ENCODE data around the gene NPEPL1. TPM values are rescaled to one million over a fixed set of nuclear protein-coding genes. Genes with fewer than 3 reads are reported as not detected.
A peak's percentile ranks its signal among the peaks of the same experiment; 100 is the strongest.

Gene NPEPL1
- total and polyA plus RNA-seq, 2 experiments from 2014 or later, result 37.5 to 49.8 TPM

DNA sequence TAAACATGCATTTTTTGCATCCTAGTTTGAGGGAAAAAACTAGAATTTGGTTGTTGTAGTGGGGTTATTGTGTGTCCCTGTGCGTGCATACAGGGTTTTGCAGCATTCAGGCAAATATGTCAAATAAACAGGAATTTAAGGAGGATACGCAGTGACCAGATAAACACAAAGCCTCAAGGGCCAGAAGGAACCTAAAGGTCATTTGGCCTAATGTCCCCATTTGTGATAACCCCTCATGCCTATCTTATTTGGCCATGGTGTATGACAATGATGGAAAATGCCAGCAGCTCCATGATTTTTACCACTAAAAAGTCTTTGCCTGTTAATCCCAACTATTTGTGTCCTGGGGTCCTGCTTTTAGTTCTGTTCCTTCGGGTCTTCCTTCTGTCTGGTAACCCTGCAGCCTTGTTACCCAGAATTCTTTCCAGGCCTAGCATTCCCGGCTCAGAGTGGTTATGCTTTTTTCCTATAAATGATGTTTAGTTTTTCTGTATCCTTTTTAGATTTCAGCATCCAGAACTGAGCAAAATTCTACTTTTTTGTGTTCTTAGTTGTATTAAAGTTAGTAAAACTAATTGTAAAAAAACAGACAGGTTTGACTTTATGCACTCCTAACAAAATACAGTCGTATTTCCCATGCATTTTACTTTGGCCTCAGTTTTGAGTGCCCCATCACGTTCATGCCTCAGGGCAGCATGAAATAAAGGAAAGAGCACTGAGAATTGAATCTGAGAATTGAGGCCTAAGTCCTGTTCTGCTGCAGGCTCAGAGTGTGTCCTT is 37.1 kb upstream of the NPEPL1 start:
- Histone ChIP-seq H3K9ac (peak overlapping the region; percentile 51; the same call in 1 of the 2 replicates), H3K27me3 (replicated peaks; ENCODE audit: insufficient read depth) (no peaks in the 10 kb centered on the region), H3K4me1 (ENCODE audit: insufficient read depth) (peaks cover 59% of the 10 kb centered on the region), H3F3A (ENCODE audit: insufficient read depth) (no peaks in the 10 kb centered on the region), H2AFZ (0 out of 2 replicates have a peak overlapping the region, but pooled peaks have one; percentile 6), H3K36me3 (ENCODE audit: low read depth) (no peaks in the 10 kb centered on the region), H3K9me3 (ENCODE audit: low read depth) (no peaks in the 10 kb centered on the region), H3K27ac (no peak overlapping the region), H4K20me1 (ENCODE audit: insufficient read depth) (no peaks in the 10 kb centered on the region), H3K4me2 (ENCODE audit: unreplicated experiment) (peak overlapping the region; percentile 97), H3K79me2 (ENCODE audit: insufficient read depth) (peaks cover 94% of the 10 kb centered on the region), H3K9me2 (ENCODE audit: insufficient read depth) (no peaks in the 10 kb centered on the region), H3K4me3 (peak overlapping the region; percentile 14)
- TF ChIP-seq EZH2phosphoT487 (IDR thresholded peaks at IDR 0.05; ENCODE audit: insufficient read depth, low read depth), result no peak
- 49 to 57% methylated on average over 6 of the region's 6 CpGs for WGBS, 2 experiments (ENCODE audit: low coverage in 1 of 2, low lambda C conversion rate in 2 of 2, missing lambda C conversion rate in 2 of 2)
- no peak for DNase-seq
- in situ Hi-C loops (cut with MboI), result loop anchor here (10.0 kb wide), 1 partner anchor 411 kb away; no protein-coding TSS in a partner anchor

DNA sequence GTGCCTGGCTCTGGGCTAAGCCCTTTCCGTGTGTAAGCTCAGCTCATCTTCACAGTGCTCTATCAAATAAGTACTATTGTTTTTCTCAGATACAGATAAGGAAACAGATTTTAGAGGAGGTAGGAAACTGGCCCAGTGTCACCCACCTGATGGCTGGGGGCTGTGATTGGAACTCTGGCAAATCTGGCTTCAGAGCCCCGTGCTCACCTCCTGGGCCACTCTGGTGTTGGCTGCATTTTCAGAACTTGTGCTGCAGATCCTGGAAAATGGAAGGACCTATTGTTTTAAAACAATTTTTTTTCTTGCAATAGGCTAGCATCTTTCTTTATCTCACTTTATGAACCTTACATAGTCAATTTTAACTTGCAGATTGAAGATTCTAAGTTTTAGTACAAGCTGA is 35.8 kb upstream of the NPEPL1 start:
- H3K4me2 ChIP-seq (ENCODE audit: unreplicated experiment), result peak overlapping the region; percentile 97
- no peaks in the 10 kb centered on the region for H3F3A ChIP-seq (ENCODE audit: insufficient read depth)
- H3K9ac ChIP-seq, result 0 out of 2 replicates have a peak overlapping the region, but pooled peaks have one; percentile 51
- no peak for DNase-seq
- TF ChIP-seq EZH2phosphoT487 (IDR thresholded peaks at IDR 0.05; ENCODE audit: insufficient read depth, low read depth) (no peak), EZH2 (IDR thresholded peaks at IDR 0.05; ENCODE audit: insufficient read depth, poor library complexity, severe bottlenecking) (no peak)
- no peaks in the 10 kb centered on the region for H4K20me1 ChIP-seq (ENCODE audit: insufficient read depth)
- H3K36me3 ChIP-seq (ENCODE audit: low read depth), result 0 out of 2 replicates have a peak, but pooled peaks cover under 1% of the 10 kb centered on the region
- H3K79me2 ChIP-seq (ENCODE audit: insufficient read depth), result peaks cover 100% of the 10 kb centered on the region
- 35 to 39% methylated on average over 2 of the region's 2 CpGs for WGBS, 2 experiments (ENCODE audit: low coverage in 1 of 2, low lambda C conversion rate in 2 of 2, missing lambda C conversion rate in 2 of 2)
- no peak overlapping the region for H2AFZ ChIP-seq
- H3K9me3 ChIP-seq (ENCODE audit: low read depth), result no peaks in the 10 kb centered on the region
- no peaks in the 10 kb centered on the region for H3K27me3 ChIP-seq (replicated peaks; ENCODE audit: insufficient read depth)
- H3K9me2 ChIP-seq (ENCODE audit: insufficient read depth), result no peaks in the 10 kb centered on the region
- no peak overlapping the region for H3K27ac ChIP-seq
- H3K4me1 ChIP-seq (ENCODE audit: insufficient read depth), result peaks cover 59% of the 10 kb centered on the region
- peak overlapping the region; percentile 55 for H3K4me3 ChIP-seq
- in situ Hi-C loops (cut with MboI), result loop anchor here (10.0 kb wide), 1 partner anchor 412 kb away; no protein-coding TSS in a partner anchor

DNA sequence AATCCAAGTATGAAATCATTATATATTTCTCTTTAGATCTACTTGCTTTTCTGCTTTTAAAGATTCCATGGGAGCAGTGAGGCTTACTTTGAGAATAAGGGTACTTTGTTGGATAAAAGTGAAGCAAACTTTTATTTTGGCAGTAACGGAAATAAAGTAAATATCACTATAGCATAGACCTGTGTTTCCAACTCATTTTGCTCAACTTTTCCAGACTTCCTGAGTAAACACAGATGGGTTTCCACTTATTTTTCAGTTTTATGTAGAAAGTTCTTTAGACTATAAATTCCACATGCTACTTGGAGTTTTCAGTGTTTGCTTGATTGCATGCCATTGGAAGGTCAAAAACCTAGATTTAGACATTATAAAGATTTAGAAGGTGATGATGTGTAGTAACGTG is 35.3 kb upstream of the NPEPL1 start:
- Histone ChIP-seq H2AFZ (no peak overlapping the region), H3F3A (ENCODE audit: insufficient read depth) (no peaks in the 10 kb centered on the region), H3K4me3 (peak overlapping the region; percentile 55; the same call in 1 of the 2 replicates), H3K4me2 (ENCODE audit: unreplicated experiment) (peak overlapping the region; percentile 97), H3K36me3 (ENCODE audit: low read depth) (0 out of 2 replicates have a peak, but pooled peaks cover 3% of the 10 kb centered on the region), H3K27ac (no peak overlapping the region), H3K4me1 (ENCODE audit: insufficient read depth) (peaks cover 59% of the 10 kb centered on the region), H3K9ac (peak overlapping the region; percentile 51; the same call in 1 of the 2 replicates), H3K9me2 (ENCODE audit: insufficient read depth) (no peaks in the 10 kb centered on the region), H4K20me1 (ENCODE audit: insufficient read depth) (no peaks in the 10 kb centered on the region), H3K27me3 (replicated peaks; ENCODE audit: insufficient read depth) (no peaks in the 10 kb centered on the region), H3K79me2 (ENCODE audit: insufficient read depth) (peaks cover 100% of the 10 kb centered on the region), H3K9me3 (ENCODE audit: low read depth) (no peaks in the 10 kb centered on the region)
- DNase-seq, result no peak
- in situ Hi-C loops (cut with MboI), result loop anchor here (10.0 kb wide), 1 partner anchor 412 kb away; no protein-coding TSS in a partner anchor
- TF ChIP-seq EZH2phosphoT487 (IDR thresholded peaks at IDR 0.05; ENCODE audit: insufficient read depth, low read depth) (no peak), EZH2 (IDR thresholded peaks at IDR 0.05; ENCODE audit: insufficient read depth, poor library complexity, severe bottlenecking) (no peak)
- WGBS, 2 experiments (ENCODE audit: low coverage in 1 of 2, low lambda C conversion rate in 2 of 2, missing lambda C conversion rate in 2 of 2), result 70 to 74% methylated on average over 2 of the region's 2 CpGs

DNA sequence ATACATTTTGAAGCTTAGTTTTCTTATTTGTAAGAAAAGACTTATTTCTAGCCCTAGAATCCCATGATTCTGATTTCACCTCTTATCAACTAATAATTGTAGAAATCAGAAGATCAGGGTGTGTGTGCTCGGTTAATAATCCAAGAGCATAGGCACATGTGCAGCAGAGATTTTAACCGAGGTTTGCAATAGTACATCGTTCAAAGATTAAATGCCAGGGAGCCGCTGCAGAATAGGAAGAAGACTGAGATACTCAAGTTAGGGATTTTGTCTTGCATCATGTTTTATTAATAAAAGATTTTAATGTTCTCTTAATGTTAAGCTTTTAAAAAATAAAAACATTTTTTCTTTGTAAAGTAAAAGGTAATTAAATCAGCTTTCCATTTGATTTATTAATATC is 34.6 kb upstream of the NPEPL1 start:
- Histone ChIP-seq H3K27ac (no peak overlapping the region), H4K20me1 (ENCODE audit: insufficient read depth) (no peaks in the 10 kb centered on the region), H3K79me2 (ENCODE audit: insufficient read depth) (peaks cover 100% of the 10 kb centered on the region), H3K4me2 (ENCODE audit: unreplicated experiment) (peak overlapping the region; percentile 97), H3K9ac (peak overlapping the region; percentile 51), H3F3A (ENCODE audit: insufficient read depth) (no peaks in the 10 kb centered on the region), H2AFZ (no peak overlapping the region), H3K36me3 (ENCODE audit: low read depth) (0 out of 2 replicates have a peak, but pooled peaks cover 8% of the 10 kb centered on the region), H3K27me3 (replicated peaks; ENCODE audit: insufficient read depth) (no peaks in the 10 kb centered on the region), H3K4me1 (ENCODE audit: insufficient read depth) (peaks cover 58% of the 10 kb centered on the region), H3K9me2 (ENCODE audit: insufficient read depth) (no peaks in the 10 kb centered on the region), H3K9me3 (ENCODE audit: low read depth) (no peaks in the 10 kb centered on the region), H3K4me3 (peak overlapping the region; percentile 55)
- DNase-seq, result no peak
- 23 to 25% methylated on average over 4 of the region's 4 CpGs for WGBS, 2 experiments (ENCODE audit: low coverage in 1 of 2, low lambda C conversion rate in 2 of 2, missing lambda C conversion rate in 2 of 2)
- TF ChIP-seq EZH2 (IDR thresholded peaks at IDR 0.05; ENCODE audit: insufficient read depth, poor library complexity, severe bottlenecking) (no peak), EZH2phosphoT487 (IDR thresholded peaks at IDR 0.05; ENCODE audit: insufficient read depth, low read depth) (no peak)
- in situ Hi-C loops (cut with MboI), result loop anchor here (10.0 kb wide), 1 partner anchor 413 kb away; no protein-coding TSS in a partner anchor
